Measurements from ENCODE around the gene TEX13B.
"Not testable (repeated sequence)": the region's sequence is repeated elsewhere in the genome, so short reads cannot be mapped to it uniquely, and the experiment has no call there.

Gene TEX13B, protein sequence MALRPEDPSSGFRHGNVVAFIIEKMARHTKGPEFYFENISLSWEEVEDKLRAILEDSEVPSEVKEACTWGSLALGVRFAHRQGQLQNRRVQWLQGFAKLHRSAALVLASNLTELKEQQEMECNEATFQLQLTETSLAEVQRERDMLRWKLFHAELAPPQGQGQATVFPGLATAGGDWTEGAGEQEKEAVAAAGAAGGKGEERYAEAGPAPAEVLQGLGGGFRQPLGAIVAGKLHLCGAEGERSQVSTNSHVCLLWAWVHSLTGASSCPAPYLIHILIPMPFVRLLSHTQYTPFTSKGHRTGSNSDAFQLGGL

DNA sequence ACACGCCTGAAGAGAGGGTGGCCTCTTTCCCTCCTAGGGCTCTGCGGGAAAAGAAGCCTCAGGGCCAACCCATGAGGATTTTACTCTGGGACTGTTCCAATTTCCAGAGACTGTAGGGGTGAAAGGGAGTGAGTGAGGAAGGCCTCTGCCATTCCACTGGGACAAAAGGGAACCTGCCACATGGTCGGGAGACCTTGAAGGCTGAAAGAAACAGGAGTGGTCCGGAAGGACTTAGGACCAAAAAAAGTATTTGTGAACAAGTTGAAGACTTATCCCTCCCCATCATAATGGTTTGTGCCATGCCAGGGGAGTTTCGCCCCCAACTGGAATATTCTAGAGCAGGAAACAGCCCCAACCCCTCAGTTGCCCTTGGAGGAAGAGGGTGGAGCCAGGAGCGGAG, at the start of gene TEX13B:
Gene TEX13B (minus strand): TSS at position 15 of the 400 bp plus-strand sequence. CDS start 243 bp downstream, outside the sequence.
- no peak for DNase-seq (ENCODE audit: low read depth)

DNA sequence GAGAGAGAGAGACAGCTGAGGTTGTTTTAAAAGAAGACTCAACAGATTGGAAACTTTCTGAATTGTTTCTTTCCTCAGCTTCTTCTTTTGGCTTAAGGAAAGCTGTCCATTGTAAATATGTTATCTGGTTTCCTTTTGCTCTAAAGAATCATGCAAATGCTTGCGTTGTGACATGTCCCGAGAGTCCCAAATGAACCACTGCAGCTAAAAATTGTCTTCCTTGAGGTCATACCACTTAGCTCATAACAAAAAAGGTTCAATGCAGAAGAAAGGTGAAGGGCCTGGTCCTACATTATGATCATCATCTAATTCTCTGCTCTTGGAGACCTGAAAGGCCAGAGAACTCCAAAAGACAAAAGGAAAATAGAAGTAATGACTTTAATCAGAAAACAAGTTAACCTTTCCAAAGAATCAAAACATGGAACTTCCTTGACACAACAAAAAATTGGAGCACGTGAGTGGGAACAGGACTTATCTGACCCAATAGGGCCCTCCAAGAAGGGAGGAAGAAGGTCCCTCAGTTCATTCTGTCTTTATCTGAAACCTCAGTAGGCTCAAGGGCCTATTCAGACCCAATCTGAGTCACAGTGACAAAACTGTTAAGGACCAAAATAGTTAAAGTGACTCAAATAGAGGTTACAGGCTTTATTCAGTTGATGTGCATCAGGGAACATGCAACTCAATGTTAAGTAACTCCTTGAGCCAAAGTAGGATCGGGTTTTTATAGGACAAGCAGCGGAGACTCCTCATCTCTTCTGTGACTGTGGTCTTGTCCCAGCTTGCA, 48.0 kb upstream of the TEX13B start:
- no peak for DNase-seq (ENCODE audit: low read depth)

DNA sequence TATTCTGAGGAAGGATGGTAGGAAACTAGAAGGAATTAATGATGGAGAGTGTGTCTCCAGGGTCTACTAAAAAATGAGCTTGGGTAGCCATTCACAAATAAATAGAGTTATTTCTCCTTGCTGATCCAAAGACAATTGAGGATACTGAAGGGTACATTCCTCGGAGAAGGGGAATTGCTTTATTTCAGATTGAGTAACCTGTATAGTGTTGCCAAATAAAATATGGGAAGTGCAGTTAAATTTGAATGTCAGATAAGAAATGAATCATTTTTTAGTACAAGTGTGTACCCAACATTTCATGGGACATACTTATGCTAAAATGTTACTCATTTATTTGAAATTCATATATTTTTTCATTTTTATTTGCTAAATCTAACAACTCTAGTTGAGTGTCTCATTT, 46.7 kb upstream of the TEX13B start:
- DNase-seq (ENCODE audit: low read depth): no peak

DNA sequence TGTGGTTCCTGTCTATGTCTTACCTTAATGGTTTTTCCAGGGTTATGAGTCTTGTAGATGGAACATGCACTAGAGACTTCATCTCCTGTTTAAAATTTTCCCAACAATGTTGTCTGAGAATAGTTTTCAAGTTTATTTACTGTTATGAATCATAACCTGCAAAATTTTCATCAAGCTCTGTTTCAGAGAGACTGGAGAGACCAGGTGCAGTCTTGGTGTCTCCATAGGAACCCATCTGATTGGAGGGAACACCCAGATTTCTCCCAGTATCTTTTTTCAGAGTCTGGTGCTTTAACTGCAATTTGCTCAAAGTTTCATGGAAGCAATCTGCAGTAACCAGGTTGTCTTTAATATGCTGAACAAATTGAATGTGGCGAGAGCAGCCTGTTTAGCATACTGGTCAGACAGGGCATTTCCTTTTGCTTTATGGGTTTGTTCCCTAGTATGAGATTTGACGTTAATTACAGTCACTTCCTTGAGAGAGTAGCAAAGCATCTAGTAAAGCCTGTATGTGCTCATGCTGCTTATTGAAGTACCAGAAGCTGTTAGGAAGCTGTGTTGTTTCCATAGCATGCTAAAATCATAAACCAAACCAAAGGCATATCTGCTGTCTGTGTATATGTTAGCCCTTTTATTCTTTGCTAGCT, 43.9 kb upstream of the TEX13B start:
- DNase-seq (ENCODE audit: low read depth): no peak

DNA sequence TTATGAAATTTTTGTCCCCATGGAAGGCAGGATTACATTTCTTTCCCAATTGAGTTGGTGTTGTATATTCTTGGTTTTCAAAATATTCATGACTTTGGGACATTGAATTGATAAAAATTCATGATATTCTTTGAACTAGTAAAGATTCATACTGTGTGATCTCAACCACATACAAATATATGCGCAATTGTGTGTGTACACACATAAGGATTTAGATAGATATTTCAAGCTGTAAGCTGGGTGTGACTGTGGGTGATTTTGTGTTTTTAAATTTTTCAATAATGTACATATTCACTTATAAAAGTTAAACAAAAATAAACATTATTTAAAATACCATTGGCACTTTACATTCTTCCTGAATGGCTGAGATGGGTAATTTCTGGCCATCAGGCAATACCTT, 43.2 kb upstream of the TEX13B start:
- no peak for DNase-seq (ENCODE audit: low read depth)

DNA sequence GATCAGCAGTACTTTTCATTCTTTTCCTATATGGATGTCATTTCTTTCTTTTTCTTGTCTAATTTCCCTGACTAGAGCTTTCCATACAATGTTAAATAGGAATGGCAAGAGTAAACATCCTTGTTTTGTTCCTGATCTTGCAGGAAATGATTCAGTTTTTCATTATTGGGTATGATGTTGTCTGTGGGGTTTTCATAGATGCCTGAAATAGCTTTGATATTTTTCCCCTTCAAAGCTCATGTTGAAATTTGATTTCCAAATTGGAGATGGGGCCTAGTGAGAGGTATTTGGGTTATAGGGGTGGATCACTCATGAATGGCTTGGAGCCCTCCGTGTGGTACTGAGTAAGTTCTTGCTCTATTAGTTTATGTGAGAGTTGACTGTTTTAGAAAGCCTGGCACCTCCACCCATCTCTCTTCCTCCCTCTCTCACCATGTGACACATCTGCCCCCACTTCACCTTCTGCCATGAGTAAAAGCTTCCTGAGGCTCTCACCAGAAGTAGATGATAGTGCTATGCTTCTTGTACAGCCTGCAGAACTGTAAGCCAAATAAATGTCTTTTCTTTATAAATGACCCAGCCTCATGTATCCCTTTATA, 40.4 kb upstream of the TEX13B start:
- no peak for DNase-seq (ENCODE audit: low read depth)

DNA sequence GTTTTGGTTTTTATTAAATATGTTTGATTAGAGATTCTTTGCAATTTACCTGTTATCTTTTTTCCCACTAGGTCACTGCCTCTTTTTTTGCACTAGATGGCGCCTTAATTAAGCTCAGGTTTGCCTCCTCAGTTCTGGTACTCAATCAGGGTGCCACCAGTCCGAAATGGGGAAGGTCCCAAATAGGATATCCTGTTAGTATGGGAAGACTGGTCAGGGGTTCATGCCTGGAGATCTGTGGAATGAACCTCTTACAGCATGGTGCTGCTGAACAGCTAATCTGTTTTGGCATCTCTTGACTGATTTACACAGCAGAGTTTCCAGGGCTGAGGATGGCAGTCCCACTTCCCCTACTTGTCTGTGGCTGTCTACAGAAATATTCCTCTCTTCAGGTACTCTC, 38.5 kb upstream of the TEX13B start:
- no peak for DNase-seq (ENCODE audit: low read depth)

DNA sequence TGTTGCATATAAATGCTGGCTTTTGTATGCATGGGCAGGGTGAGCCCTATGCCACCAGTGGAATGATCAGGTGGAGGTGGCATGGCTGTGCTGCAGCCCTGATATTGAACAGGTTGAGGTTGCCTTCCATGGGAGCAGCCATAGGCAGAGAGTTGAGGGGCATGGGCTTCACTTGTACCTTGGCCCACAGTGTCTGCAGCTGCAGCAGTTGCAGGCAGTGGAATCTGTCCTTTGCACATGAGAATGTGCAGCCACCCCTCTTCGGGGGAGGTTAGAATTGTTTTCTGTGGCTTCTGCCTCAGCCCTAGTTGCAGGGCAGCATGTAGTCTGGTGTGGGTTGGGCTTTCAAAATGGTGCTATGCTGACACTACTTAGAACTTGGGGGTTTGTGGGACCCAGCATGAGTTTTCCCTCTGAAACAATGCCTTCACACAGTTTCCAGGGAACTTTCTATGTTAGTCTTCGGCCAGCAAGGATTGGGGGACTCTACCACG, 37.3 kb upstream of the TEX13B start:
- no peak for DNase-seq (ENCODE audit: low read depth)

DNA sequence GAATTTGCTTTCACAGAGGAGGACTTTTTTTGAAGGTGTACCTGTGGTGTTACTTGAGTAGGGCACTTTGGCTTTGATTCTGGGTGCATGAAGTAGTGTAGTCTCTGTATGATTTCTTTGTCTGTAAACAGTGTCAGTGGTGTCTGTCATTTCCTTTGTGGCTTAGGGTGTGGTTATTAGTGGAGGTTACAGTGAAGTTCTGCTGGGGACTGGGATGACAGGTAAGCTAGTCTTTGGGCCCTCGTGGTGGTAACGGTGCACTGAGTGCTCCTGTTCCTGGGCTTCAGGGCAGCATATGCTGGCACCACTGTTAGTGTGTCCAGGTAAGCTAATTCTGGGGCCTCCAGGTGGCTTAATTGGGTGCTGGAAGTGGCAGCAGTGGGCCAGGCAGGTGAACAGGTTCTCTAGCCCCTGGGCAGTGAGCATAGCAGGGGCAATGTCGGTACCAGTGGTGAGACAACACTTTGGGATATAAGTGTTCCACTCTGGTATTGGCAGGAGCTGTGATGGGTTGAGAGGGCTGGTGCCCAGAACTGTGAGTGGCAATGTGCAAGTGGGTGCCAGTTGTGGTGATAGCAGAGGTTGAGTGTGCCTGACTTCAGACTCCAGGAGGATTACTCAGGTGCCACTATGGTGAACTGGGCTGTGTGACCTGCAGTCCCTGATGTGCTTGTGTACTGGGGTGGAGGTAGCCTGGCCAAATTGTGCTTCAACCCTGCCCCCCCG, 36.6 kb upstream of the TEX13B start:
- DNase-seq (ENCODE audit: low read depth): no peak

DNA sequence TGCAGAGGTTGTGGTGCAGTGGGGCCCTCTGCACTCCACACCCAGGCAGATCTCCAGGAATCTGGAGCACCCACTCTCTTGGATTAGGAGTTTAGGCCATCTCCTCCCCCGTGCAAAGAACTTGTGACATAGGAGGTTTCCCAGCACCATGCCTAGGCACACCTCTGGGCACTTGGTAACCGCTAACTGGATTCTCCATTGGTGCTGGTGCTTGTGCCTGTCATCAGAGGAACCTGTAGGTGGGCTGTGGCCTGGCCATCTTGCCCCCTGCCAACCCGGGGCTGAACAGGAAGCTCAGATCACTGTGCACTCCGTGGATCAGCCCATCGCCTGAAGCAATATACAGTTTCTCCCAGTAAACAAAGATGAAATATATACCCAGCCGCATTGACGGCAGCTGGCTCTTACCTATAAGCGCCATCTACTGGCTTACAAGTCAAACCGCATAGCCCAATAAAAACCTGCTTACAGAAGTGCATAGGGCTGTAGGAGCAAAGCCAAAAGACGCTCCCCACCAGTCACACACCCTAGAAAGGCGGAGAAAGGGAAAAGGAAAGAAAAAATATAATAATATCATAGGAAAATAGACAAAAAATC, 19.1 kb upstream of the TEX13B start:
- DNase-seq (ENCODE audit: low read depth): no peak

DNA sequence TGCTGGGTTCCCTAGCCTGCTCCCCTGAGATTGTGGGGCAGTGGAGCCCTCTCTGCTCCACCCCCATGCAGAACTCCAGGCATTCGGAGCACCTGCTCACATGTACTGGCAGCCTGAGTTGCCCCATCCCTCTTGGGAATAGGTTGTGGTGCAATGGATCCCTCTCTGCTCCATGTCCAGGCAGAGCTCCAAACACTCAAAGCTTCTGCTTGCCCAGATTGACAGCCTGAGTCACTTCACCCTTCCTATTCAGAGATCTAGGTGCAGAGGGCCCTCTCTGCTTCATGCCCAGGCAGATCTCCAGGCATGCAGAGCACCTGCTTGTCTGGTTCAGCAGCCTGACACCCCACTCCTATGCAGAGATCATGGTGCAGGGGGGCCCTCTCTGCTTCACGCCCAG, 18.6 kb upstream of the TEX13B start:
- DNase-seq (ENCODE audit: low read depth): no peak

DNA sequence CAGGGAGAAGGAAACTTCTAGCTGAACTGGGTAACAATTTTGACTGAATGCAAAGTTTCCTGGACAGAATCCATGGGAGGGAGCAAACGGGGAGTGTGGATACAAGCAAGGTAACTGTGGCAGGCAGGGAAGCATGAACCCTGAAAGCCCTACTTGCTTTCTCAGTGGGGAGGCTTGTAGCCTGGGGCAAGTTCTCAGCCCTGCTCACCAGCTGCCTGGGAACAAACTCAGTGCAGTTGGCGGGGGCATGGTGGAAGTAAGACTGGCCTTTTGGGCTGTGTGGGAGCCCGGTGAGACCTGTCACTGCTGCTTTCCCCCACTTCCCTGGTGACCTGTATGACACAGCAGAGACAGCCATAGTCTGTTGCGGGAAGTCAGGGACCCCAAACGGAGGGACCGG, 14.0 kb upstream of the TEX13B start:
- DNase-seq (ENCODE audit: low read depth): no peak

DNA sequence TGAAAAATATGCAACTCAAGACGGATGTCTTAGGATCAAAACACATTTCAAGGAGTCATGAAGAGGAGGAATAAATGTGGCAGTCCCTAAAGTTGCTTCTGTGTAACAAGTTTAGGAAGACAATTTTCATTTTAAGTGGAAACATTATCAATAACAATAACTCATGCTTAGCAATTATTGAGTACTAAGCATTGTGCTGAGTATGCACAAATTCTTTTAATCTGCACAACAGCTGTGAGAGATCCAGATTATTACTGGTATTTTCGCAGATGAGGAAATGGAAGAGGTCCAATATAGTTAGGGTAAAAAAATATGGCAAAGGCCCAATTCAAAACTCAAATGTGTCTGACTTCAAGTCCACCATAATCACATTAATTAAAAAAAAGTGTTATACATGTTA, 2.9 kb upstream of the TEX13B start:
- no peak for DNase-seq (ENCODE audit: low read depth)

DNA sequence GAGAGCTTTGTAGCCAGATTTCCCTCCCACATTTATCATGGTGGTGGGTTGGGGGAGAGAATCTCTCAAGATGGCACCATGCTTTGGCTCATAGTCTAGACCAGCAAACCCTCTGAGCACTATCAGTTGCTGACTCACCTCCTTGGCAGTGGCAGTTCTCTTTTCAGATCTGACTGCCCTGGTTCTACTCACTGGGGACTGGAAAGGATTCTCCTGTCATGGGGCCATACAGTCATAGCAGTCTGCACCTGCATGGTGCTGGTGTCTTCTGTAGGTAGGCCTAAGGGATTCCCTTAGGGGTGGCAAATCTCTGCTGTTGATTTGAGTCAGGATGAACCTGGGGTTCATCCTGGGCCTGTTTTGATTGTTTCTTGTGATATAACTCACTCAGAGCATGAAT, 2.6 kb downstream of the TEX13B start:
- no peak for DNase-seq (ENCODE audit: low read depth)

DNA sequence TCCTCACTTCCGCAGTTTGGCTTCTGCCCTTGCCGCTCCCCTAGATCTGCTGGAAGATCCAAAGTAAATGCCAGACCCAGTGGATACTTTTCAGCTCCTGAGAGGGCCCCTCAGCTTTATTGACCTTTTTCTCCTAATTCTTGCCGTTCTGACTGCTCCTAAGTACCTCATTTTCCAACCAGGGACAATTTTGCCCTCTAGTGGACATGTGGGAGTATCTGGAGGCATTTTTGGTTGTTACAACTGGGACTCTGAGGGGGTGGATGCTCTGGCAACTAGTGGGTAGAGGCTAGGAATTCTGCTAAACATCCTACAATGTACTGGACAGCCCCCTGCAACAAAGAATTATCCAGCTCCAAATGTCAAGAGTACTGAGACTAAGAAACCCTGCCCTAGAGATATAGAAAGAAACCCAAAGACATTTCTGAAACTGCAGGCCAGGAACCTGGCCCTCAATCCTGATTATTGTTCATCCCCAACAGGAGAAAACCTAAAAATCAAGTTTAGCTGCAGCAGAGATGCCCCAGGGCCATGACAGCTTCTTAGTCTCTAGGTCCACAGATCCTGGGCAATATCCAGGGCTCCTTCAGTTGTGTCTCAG, 3.4 kb downstream of the TEX13B start:
- DNase-seq (ENCODE audit: low read depth): no peak

DNA sequence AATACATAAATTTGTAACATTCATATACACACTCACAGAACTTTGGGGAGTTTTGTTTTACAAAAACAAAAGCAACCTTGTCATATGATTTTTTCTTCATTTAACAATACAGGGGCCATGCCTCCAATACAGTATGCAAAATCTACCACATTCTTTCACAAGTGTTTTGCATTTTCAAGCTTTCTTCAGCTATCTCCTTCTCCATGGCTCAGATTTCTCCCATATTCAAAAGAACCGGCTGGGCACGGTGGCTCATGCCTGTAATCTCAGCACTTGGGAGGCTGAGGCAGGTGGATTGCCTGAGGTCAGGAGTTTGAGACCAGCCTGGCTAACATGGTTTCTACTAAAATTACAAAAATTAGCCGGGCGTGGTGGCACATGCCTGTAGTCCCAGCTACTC, 4.1 kb downstream of the TEX13B start:
- no peak for DNase-seq (ENCODE audit: low read depth)

DNA sequence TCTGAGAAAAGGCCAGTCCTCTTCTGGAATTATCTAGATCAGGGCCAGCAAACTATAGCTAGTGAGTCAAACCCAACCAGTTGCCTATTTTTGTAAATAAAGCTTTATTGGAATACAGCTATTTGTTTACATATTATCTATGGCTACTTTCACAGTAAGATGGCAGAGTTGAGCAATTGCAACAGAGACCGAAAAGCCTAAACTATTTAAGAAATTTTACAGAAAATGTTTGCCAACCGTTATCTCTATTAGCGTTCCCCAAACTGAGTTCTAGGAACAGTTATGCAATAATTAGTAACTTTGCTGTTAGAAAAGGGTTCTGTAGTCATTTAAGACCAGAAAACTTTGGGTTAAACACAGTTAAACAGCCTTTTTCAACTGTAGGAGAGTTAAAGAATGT, 10.5 kb downstream of the TEX13B start:
- DNase-seq (ENCODE audit: low read depth): no peak

DNA sequence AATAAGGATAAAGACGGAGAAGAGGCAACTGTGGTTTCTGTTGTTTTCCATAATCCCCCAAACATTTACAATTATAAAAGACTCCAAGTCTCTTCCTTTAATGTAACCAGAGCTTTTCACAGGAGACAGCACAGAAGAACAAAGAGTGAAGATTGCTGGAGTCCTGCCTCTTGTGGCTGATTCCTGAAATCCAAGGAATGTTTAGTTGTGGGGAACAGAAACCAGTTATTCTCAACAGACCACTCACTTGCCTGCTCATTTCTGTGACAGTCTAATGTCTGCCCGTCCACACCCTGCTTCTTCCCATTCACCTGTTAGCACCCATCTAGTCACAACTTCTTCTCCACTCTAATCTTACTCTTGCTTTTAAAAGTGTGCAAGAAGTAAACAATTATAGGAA, 12.1 kb downstream of the TEX13B start:
- DNase-seq (ENCODE audit: low read depth): no peak

DNA sequence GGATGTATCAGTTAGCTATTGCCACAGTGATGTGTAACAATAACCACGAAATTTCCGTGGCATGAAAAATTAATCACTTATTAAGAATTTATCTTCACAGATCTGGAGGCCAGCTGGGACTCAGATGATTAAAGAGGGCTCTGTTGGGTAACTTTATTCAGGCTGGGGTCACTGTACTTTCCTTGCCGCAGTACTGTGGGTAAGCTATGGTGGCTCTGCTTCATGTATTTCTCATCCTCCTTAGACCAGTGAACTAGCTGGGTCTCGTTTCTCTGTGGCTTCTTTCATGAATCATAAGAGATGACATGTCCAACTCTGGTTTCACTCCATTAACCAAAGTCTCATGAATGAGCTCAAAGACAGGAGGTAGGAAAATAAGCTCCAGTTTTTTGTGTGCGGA, 13.5 kb downstream of the TEX13B start:
- DNase-seq (ENCODE audit: low read depth): no peak

DNA sequence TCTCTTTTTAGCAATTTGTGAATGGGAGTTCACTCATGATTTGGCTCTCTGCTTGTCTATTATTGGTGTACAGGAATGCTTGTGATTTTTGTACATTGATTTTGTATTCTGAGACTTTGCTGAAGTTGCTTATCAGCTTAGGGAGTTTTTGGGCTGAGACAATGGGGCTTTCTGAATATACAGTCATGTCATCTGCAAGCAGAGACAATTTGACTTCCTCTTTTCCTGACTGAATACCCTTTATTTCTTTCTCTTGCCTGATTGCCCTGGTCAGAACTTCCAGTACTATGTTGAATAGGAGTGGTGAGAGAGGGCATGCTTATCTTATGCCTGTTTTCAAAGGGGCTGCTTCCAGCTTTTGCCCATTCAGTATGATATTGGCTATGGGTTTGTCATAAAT, 26.8 kb downstream of the TEX13B start:
- not testable (repeated sequence) for DNase-seq (ENCODE audit: low read depth)

DNA sequence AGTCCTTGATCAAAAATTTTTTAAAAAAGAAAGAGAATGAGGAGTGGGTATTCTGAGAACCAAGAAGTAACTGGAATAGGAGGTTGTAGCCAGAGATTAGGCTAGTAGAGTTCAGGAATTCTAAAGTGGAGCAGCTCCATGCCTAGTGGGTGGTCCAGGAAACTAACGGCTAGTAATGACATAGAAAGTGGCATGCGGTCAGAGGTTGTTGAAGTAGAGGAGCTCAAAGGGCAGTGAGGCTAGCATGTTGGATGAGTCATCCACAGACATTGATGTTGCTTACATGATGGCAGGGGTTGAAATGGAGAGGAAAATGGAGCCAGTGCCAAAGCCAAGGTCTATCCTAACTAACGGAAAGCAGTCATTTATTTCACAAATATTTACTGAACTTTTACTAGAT, 42.1 kb downstream of the TEX13B start:
- DNase-seq (ENCODE audit: low read depth): no peak

Measured in activated gamma-delta T cell treated with anti-CD3 and anti-CD28 coated beads, Interleukin-2, amount 50 U/mL, for 16 hours (primary cell).